GM19467 (cell line): ENCODE results near the gene CRYGC.

Experiments used
- ATAC-seq: cut with Tn5 transposase; IDR thresholded peaks from one replicate; pipeline ENCODE4 v1.9.1; 2021; ENCODE audit warnings: mild to moderate bottlenecking, moderate library complexity; ENCODE audit not compliant: unreplicated experiment

CRYGC gene

DNA sequence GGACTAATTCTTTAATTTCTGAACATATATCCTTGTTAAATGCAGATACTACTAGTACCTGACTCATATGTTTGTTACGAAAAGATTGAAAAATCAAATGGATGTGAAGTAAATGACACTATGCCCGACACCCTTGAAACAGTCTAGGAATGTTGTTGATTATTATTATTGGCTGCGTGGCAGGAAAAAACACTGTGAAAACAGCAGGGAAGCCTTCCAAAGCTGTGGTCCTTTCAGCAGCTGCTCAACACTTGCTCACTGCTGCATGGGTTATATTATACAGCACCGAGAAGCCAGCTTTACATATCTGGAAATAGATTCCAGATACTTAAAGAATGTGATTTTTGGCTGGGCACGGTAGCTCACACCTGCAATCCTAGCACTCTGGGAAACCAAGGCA lies 31.8 kb downstream of the CRYGC start:
- ATAC-seq, result no peak

DNA sequence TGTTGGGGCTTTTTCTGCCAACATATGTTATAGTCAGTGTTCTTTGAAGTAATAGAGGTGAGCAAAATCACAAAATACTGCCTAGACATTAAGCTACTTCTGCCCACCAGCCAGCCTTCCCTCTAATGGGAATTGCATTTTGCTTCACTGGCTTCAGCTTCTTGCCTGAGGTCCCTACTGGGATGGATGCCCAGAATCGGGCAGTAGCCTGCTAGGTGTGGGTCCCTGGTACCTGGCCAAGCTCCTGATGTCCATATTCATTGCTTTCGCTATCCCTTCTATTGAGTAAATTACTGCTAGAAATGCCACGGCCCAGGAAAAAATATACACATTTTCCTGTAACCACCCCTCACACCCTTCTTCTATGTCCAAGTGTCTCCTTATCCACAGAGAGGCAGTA lies 32.3 kb downstream of the CRYGC start:
- ATAC-seq, result no peak

DNA sequence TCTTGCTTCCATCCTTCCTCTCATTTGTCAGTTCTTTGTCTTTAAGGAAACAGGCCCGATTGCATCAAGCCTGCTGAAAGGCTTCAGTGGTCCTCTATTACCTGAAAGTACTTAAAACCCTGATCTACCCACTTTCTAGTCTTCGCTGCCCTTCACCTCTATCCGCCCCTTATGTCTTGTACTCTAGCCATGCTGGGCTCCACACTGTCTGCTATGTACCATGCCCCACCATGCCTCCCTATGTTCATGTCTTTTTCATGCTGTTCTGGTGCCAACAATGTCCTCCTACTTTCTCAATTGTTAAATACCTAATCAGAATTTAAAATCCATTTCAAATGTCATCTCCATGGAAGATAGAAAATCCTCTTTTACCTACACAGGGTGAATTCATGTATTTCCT lies 33.5 kb downstream of the CRYGC start:
- no peak for ATAC-seq

DNA sequence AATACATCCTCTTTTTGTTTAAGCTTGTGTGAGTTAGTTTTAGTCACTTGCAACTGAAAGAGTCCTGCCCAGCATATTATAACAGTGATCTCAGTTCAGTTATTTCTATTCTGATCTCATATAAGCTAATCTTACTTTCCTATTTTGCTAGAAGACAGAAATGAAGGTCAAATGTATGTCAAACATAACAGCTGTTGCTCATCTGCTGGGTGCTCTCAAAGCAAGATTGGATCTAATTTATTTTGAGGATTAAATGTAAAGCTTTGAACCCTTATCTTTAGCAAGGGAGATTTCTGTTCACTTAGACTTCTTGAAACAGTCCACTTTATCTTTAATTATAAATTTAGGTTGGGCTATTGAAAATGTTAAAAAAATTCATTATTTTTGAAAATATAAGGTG lies 36.5 kb downstream of the CRYGC start:
- ATAC-seq, result no peak

DNA sequence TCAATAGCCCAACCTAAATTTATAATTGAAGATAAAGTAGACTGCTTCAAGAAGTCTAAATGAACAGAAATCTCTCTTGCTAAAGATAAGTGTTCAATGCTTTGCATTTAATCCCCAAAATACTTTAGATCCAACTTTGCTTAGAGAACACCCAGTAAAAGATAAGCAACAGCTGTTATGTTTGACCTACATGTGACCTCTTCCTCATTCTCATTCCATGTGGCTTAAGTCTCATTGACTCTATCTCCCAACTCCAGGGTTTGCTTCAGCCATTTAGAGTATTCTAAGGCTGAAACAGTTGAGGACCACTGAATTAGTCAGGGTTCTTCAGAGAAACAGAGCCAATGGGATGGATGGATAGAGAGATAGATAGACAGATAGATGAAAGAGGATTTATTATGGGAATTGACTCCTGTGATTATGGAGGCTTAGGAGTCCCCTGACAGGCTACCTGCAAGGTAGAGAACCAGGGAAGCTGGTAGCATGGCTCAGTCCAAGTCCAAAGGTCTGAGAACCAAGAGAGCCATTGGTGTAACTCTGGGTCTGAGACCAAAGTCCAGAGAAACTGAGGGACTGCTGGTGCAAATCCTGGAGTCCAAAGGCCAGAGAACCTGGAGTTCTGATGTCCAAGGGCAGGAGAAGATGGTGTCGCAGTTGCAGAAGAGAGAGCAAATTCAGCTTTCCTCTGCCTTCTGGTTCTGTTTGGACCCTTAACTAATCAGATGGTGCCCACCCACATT lies 37.4 kb downstream of the CRYGC start:
- ATAC-seq, result no peak

DNA sequence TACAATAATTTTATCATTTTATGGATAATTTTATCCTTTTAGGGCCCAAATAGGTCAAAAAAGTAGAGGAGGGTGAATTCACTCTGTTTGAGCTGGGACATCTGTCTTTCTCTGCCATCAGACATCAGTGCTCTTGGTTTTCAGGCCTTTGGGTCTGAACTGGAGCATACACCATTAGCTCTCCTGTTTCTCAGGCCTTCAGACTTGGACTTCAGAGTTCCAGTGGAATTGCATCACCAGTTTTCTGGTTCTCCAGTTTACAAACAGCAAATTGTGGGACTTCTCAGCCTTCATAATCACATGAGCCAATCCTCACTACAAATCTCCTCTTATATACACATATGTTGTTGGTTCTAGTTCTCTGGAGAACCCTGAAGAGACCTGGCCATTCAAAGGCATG lies 39.2 kb downstream of the CRYGC start:
- no peak for ATAC-seq

DNA sequence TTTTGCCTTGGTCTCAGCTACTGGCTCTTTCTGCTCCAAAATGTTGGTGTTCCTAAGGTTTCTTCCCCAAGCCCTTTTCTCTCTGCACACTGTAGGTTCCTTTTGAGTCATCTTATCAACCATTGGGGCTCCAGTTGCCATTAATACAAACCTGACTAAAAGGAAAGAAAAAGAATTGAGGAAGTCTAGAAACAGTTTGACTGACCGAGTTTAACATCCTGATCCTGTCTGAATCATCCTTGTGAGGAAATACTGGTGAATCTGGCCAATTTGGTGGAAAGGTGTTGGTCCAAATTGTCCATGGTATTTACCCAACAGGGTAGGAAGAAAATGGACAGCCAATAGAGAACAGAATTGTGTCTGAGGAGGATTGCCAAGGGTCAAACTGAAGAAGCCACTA lies 43.6 kb downstream of the CRYGC start:
- no peak for ATAC-seq

DNA sequence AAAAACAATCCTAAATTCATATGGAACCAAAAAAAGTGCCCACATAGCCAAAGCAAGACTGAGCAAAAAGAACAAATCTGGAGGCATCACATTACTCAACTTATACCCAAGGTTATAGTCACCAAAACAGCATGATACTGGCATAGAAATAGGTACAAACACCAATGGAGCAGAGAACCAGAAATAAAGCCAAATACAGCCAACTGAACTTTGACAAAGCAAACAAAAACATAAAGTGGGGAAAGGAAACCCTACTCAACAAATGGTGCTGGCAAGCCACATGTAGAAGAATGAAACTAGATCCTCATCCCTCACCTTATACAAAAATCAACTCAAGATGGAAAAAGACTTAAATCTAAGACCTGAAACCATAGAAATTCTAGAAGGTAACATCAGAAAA lies 45.8 kb downstream of the CRYGC start:
- ATAC-seq, result no peak
